ENCODE results near the gene NTMT1. TPM values are rescaled to one million over a fixed set of nuclear protein-coding genes. Genes with fewer than 3 reads are reported as not detected.

Gene NTMT1
- total RNA-seq, 4 donors from 2014 or later, result 19.6 to 28.4 (median 22.6) TPM

GRCh38 chr9:129653823-129654553, 28.0 kb downstream of the NTMT1 start:
- Histone ChIP-seq H3K9me3 (no peaks in the 10 kb centered on the region), H3K36me3 (no peaks in the 10 kb centered on the region), H3K27me3 (no peaks in the 10 kb centered on the region), H3K27ac (no peak overlapping the region), H3K4me3 (replicated peaks in 1 of 3) (no peak overlapping the region), H3K4me1 (no peaks in the 10 kb centered on the region)
- WGBS, 2 donors, result 46 to 56% methylated on average over 19 of the region's 19 CpGs
- TF ChIP-seq CTCF (IDR thresholded peaks at IDR 0.05) (no peak), POLR2A (IDR thresholded peaks at IDR 0.05) (no peak)
- DNase-seq, result no peak
- intact Hi-C loops (cut with DNase I), result no loop called here

- no peaks in the 10 kb centered on the region for H3K9me3 ChIP-seq
- DNase-seq, result no peak
- TF ChIP-seq POLR2A (IDR thresholded peaks at IDR 0.05) (no peak), CTCF (IDR thresholded peaks at IDR 0.05) (no peak)
- H3K4me3 ChIP-seq (replicated peaks in 1 of 3), result no peak overlapping the region
- intact Hi-C loops (cut with DNase I), result no loop called here
- H3K4me1 ChIP-seq, result no peaks in the 10 kb centered on the region
- no peaks in the 10 kb centered on the region for H3K27me3 ChIP-seq
- WGBS, 2 donors, result 54 to 69% methylated on average over 20 of the region's 20 CpGs
- no peaks in the 10 kb centered on the region for H3K36me3 ChIP-seq
- H3K27ac ChIP-seq, result no peak overlapping the region
Observed at GRCh38 chr9:129654554-129655040, 28.6 kb downstream of the NTMT1 start.

GRCh38 chr9:129655154-129655553, 29.2 kb downstream of the NTMT1 start:
- H3K36me3 ChIP-seq, result no peaks in the 10 kb centered on the region
- no peaks in the 10 kb centered on the region for H3K27me3 ChIP-seq
- intact Hi-C loops (cut with DNase I), result no loop called here
- no peak for DNase-seq
- H3K4me1 ChIP-seq, result no peaks in the 10 kb centered on the region
- no peak for TF ChIP-seq CTCF (IDR thresholded peaks at IDR 0.05)
- no peak for TF ChIP-seq POLR2A (IDR thresholded peaks at IDR 0.05)
- no peaks in the 10 kb centered on the region for H3K9me3 ChIP-seq
- H3K4me3 ChIP-seq (replicated peaks in 1 of 3), result no peak overlapping the region
- WGBS, 2 donors, result 68 to 72% methylated on average over 3 to 7 of the region's 7 CpGs
- no peak overlapping the region for H3K27ac ChIP-seq

- Histone ChIP-seq H3K4me3 (replicated peaks in 1 of 3) (no peak overlapping the region), H3K9me3 (no peaks in the 10 kb centered on the region), H3K27me3 (no peaks in the 10 kb centered on the region), H3K27ac (no peak overlapping the region), H3K4me1 (no peaks in the 10 kb centered on the region), H3K36me3 (no peaks in the 10 kb centered on the region)
- DNase-seq, result no peak
- TF ChIP-seq CTCF (IDR thresholded peaks at IDR 0.05) (no peak), POLR2A (IDR thresholded peaks at IDR 0.05) (no peak)
- whole genome bisulfite sequencing, 2 donors, result 83 to 90% methylated on average over 7 of the region's 7 CpGs
- intact Hi-C loops (cut with DNase I), result no loop called here
Observed at GRCh38 chr9:129655696-129656095, 29.7 kb downstream of the NTMT1 start.

- no peaks in the 10 kb centered on the region for H3K9me3 ChIP-seq
- DNase-seq, result no peak
- no peaks in the 10 kb centered on the region for H3K4me1 ChIP-seq
- H3K4me3 ChIP-seq (replicated peaks in 1 of 3), result no peak overlapping the region
- no peak for TF ChIP-seq CTCF (IDR thresholded peaks at IDR 0.05)
- no peak for TF ChIP-seq POLR2A (IDR thresholded peaks at IDR 0.05)
- H3K27me3 ChIP-seq, result no peaks in the 10 kb centered on the region
- intact Hi-C loops (cut with DNase I), result no loop called here
- no peaks in the 10 kb centered on the region for H3K36me3 ChIP-seq
- 67 to 84% methylated on average over 12 of the region's 12 CpGs for WGBS, 2 donors
- H3K27ac ChIP-seq, result no peak overlapping the region
Observed at GRCh38 chr9:129656795-129657390, 30.9 kb downstream of the NTMT1 start.

All from thyroid gland (tissue), 4 donors.